Upper lobe of left lung (tissue), 4 donors: ENCODE data around the gene FXYD7.

Experiments
- EP300 ChIP-seq, 4 donors: sonication (generic); formaldehyde crosslinking; IDR thresholded peaks; one replicate each; pipeline ENCODE4 v1.5.1; 2017; ENCODE audit warnings: antibody characterized with exemption in 4 of 4, control low read depth in 2 of 4
- POLR2A ChIP-seq, 4 donors: fragments of 450-650 bp; IDR thresholded peaks; one replicate each; pipeline ENCODE4 v1.5.1; 2016 to 2017; ENCODE audit warnings: antibody characterized with exemption in 4 of 4, mild to moderate bottlenecking in 2 of 4
- POLR2AphosphoS5 ChIP-seq, 2 donors: sonication (generic); formaldehyde crosslinking; IDR thresholded peaks; one replicate each; pipeline ENCODE4 v1.5.1; 2017; ENCODE audit warnings: antibody characterized with exemption in 2 of 2
- TF ChIP-seq, protein P1 (sequence below), 6 experiments: fragments of 450-650 bp in 4 of 6; fragments of 200-600 bp in 2 of 6; sonication (generic) in 2 of 6; IDR thresholded peaks; one replicate each; pipeline ENCODE4 v1.5.1; 2016 to 2019; ENCODE audit warnings: antibody characterized with exemption in 6 of 6

DNA sequence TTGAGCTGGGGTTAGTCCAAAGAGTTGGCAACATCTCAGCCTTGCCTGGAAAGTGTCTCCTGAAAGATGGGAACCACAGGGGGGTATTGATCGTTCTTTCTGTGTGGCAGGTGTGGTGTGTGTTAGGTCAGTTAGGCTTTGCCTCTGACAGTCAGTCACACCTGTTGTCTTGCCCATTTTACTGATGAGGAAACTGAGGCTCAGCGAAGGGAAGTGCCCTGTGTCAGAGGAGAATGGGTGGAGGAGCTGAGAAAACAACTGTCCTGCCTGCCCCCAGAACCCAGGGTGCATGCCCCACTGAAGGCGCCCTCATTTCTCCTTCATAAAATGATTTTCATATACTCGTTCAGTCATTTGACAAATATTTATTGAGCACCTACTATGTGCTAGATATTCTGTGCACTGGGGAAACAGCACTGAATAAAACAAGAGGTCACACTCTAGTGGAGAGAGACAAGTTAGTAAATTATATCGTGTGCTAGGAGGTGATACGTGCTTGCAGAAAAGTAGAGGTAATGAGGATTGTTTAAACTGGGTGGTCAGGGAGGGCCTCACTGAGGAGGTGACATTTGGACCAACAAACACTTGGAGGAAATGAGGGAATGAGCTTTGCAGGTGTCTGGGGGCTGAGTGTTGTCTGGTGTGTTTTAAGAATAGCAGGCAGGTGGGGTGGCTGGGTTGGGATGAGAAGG is 13.1 kb downstream of the FXYD7 start:
- no peak for TF ChIP-seq EP300 (IDR thresholded peaks at IDR 0.05)
- TF ChIP-seq POLR2AphosphoS5 (IDR thresholded peaks at IDR 0.05), result no peak
- TF ChIP-seq, protein P1, sequence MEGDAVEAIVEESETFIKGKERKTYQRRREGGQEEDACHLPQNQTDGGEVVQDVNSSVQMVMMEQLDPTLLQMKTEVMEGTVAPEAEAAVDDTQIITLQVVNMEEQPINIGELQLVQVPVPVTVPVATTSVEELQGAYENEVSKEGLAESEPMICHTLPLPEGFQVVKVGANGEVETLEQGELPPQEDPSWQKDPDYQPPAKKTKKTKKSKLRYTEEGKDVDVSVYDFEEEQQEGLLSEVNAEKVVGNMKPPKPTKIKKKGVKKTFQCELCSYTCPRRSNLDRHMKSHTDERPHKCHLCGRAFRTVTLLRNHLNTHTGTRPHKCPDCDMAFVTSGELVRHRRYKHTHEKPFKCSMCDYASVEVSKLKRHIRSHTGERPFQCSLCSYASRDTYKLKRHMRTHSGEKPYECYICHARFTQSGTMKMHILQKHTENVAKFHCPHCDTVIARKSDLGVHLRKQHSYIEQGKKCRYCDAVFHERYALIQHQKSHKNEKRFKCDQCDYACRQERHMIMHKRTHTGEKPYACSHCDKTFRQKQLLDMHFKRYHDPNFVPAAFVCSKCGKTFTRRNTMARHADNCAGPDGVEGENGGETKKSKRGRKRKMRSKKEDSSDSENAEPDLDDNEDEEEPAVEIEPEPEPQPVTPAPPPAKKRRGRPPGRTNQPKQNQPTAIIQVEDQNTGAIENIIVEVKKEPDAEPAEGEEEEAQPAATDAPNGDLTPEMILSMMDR (IDR thresholded peaks at IDR 0.05), result no peak
- TF ChIP-seq POLR2A (IDR thresholded peaks at IDR 0.05), result no peak
